Retina (tissue), 1 donor: Measurements from ENCODE around the gene IL4I1.

Source experiments
- DNase-seq: peaks from one replicate; pipeline ENCODE4 v3.0.0-alpha.2; 2016

IL4I1 gene

GRCh38 chr19:49849433-49850220 lies 47.1 kb downstream of the IL4I1 start:
- DNase-seq, result no peak

GRCh38 chr19:49848938-49849337 lies 47.7 kb downstream of the IL4I1 start:
- DNase-seq, result no peak

GRCh38 chr19:49847731-49848696 lies 48.7 kb downstream of the IL4I1 start:
- no peak for DNase-seq

GRCh38 chr19:49846408-49846807 lies 50.3 kb downstream of the IL4I1 start:
- DNase-seq, result no peak

- DNase-seq, result no peak
Observed at GRCh38 chr19:49845414-49845813, 51.3 kb downstream of the IL4I1 start.

- no peak for DNase-seq
Observed at GRCh38 chr19:49844138-49845095, 52.3 kb downstream of the IL4I1 start.

GRCh38 chr19:49843265-49843664 lies 53.4 kb downstream of the IL4I1 start:
- no peak for DNase-seq

- no peak for DNase-seq
Observed at GRCh38 chr19:49840736-49841249, 55.9 kb downstream of the IL4I1 start.

GRCh38 chr19:49840321-49840720 lies 56.4 kb downstream of the IL4I1 start:
- DNase-seq, result no peak

- no peak for DNase-seq
Observed at GRCh38 chr19:49839713-49840112, 57.0 kb downstream of the IL4I1 start.
